ENCODE data around the gene VWA3A.
"Not testable (repeated sequence)": the region's sequence is repeated elsewhere in the genome, so short reads cannot be mapped to it uniquely, and the experiment has no call there.

The VWA3A gene

DNA sequence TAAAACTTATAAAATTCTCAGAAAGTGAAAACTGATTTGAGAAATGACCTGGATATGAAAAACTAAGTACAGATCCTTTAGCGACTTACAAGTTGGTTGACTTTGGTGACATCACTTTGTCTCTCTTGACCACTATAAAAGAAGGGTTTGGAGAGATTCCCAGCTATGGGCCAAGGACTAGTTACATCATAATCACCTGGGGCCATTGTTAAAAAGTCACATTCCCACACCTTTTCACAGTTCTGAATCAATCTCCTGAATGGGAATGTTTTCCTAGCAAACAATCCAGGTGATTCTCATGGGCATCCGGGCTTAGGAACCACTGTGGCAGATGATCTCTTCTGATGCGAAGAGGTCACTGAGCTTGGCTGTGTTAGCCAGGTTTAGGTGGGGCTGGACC, 620 bp upstream of the VWA3A start:
- no peak for DNase-seq

- no peak for DNase-seq
Observed at GRCh38 chr16:22093331-22093730, 990 bp downstream of the VWA3A start.

- no peak for DNase-seq
Observed at GRCh38 chr16:22093996-22094395, 1.7 kb downstream of the VWA3A start.

GRCh38 chr16:22098405-22099255, 6.3 kb downstream of the VWA3A start:
- no peak for DNase-seq

- DNase-seq, result no peak
Observed at GRCh38 chr16:22099256-22099975, 7.1 kb downstream of the VWA3A start.

- DNase-seq, result no peak
Observed at GRCh38 chr16:22103441-22103840, 11.1 kb downstream of the VWA3A start.

GRCh38 chr16:22109258-22109898, 17.0 kb downstream of the VWA3A start:
- DNase-seq, result no peak

DNA sequence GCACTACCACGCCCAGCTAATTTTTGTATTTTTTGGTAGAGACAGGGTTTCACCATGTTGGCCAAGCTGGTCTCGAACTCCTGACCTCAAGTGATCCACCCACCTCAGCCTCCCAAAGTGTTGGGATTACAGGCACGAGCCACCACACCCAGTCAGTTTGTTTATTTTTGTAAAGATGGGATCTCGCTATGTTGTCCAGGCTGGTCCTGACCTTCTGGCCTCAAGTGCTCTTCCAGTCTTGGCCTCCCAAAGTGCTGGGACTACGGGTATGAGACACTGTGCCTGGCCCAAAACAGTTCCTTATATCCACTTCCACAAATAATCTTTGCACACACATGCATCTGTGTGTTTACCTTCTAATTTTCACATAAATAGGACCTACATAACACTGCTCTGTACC, 19.3 kb downstream of the VWA3A start:
- not testable (repeated sequence) for DNase-seq

DNA sequence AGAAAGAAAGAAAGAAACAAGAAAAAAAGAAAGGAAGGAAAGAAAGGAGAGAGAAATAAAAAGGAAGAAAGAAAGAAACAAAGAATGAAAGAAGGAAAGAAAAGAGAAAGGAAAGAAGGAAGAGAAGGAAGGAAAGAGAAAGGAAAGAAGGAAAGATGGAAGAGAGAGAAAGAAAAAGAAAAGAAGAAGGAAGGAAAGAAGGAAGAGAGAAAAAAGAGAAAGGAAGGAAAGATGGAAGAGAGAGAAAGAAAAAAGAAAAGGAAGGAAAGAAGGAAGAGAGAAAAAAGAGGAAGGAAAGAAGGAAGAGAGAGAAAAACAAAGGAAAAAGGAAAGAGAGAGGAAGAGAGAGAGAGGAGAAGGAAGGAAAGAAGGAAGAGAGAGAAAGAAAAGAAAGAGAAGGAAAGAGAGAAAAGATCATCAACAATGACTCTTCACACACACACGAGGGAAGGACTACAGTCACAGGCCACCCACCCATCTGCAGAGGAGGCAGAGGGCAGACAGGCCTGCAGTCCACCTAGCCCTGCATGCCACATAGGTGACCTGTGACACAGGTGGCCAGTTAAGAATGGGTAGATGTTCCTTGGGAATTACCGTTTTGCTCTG, 23.9 kb downstream of the VWA3A start:
- no peak for DNase-seq

DNA sequence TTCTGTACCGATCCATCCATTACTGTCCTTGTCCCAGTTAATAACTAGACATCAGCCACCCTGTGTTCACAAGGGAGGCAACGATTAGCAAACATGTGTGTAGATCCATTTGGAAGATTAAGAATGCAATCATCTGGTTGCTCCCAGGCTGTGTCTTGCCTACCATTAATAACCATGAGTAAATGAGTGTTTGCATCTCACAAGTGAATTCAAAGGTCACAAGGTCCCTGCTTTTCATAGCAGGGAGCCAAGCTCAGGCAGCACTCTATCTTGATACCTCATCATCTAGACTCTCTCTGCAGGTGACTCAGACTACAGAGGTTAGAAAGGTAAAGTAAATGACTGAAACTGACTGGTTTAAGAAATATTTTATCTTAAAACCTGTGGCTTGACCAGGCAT, 25.3 kb downstream of the VWA3A start:
- no peak for DNase-seq

GRCh38 chr16:22120440-22120839, 28.1 kb downstream of the VWA3A start:
- DNase-seq, result no peak

DNA sequence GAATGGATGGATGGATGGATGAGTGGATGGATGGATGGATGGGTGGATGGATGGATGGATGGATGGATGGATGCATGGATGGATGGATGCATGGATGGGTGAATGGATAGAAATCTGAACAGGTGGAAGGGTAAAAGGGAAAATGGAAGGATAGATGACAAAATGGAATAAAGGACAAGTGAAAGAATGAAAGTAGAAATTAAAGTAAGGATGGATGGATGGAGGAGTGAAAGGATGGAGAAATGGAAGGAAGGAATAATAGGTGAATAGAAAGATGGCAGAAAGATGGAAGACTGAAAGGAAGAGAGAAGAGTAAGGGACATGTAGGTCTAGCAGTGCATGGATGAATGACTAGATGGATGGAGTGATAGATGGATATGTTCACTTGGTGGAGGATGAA, 29.9 kb downstream of the VWA3A start:
- no peak for DNase-seq

- DNase-seq, result no peak
Observed at GRCh38 chr16:22123146-22123545, 30.8 kb downstream of the VWA3A start.

GRCh38 chr16:22123759-22124490, 31.6 kb downstream of the VWA3A start:
- no peak for DNase-seq

- DNase-seq, result no peak
Observed at GRCh38 chr16:22124583-22125284, 32.4 kb downstream of the VWA3A start.

- DNase-seq, result no peak
Observed at GRCh38 chr16:22126037-22126558, 33.8 kb downstream of the VWA3A start.

- DNase-seq, result not testable (repeated sequence)
Observed at GRCh38 chr16:22128537-22128936, 36.2 kb downstream of the VWA3A start.

DNA sequence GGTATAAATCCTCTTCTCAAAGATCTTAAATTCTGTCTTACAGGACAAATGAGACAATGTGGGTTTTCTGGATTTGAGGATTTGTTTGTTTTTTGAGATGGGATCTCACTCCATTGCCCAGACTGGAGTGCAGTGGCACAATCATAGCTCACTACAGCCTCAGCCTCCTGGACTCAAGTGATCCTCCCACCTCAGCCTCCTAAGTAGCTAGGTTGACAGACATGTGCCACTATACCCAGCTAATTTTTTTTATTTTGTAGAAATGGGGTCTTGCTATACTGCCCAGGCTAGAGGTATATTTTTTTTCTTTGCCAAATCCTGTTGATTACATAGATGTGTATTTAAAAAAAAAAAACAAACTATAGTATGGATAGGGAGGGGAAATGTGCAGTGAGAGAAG, 38.2 kb downstream of the VWA3A start:
- DNase-seq, result no peak

DNA sequence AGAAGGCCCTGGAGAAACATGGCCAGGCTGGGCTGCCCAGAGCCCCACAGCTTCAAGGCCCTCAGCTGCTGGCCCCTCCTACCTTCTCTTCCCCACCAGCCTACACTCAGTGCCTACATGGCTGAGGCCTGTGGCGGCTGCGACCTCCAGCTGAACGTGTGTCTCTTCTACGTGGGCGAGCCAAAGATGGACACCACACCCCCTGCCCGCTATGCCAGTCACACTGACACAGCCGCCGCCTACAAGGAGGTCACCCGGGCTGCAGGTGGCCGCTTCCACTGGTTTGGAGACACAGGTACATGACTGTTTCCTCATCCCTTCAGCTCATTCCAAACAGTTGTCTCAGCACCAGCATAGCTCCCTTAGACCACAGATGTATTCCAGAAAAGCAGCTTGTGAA, 40.5 kb downstream of the VWA3A start:
- no peak for DNase-seq

- no peak for DNase-seq
Observed at GRCh38 chr16:22138482-22138881, 46.1 kb downstream of the VWA3A start.

GRCh38 chr16:22139008-22139407, 46.7 kb downstream of the VWA3A start:
- DNase-seq, result no peak

DNA sequence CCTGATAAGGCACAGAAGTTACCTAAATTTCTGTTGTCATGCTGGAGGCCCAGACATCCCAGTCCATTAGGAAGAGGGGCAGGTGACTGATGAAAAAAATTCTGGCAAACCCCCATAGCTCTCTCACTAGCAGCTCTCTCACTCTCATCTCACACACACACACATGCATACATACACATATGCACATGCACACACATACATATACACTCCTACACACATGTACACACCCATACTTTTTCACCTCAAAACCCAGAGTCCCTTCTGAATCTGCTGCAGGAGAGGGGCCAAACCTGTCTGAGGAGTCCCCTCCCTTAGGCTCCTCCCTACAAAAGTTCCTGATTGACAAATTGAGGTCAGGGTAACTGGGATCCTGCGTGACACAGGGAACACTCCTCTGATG, 47.4 kb downstream of the VWA3A start:
- DNase-seq, result no peak

All from activated CD8-positive, alpha-beta memory T cell treated with anti-CD3 and anti-CD28 coated beads, Interleukin-2, amount 50 U/mL, for 48 hours (primary cell).